ENCODE results near the gene GUCY1A2. TPM values are rescaled to one million over a fixed set of nuclear protein-coding genes. Genes with fewer than 3 reads are reported as not detected.

GUCY1A2 gene
- total and polyA plus RNA-seq, 2 donors (not counting 1 experiment from before 2014, with no cell fraction given) = not detected

GRCh38 chr11:106624377-106624776, 393.9 kb downstream of the GUCY1A2 start:
- H2AFZ ChIP-seq (ENCODE audit: insufficient read depth, low read depth, low read length, poor library complexity, severe bottlenecking) = no peak overlapping the region
- H3K9me3 Mint-ChIP-seq (ENCODE audit: insufficient read depth) = peaks cover 4% of the 10 kb centered on the region
- H4K20me1 ChIP-seq (ENCODE audit: control insufficient read depth, insufficient read depth, low read length, poor library complexity, severe bottlenecking) = no peaks in the 10 kb centered on the region
- H3K27ac Mint-ChIP-seq = no peak overlapping the region
- H3K4me3 ChIP-seq (ENCODE audit: control extremely low read depth in 1 of 5, extremely low read depth in 1 of 5, insufficient read depth in 1 of 5, low read depth in 2 of 5, low read length in 4 of 5) = no peak overlapping the region
- DNase-seq (no peak), ATAC-seq (ENCODE audit: low read depth) (no peak)
- no peaks in the 10 kb centered on the region for H3K79me2 ChIP-seq (ENCODE audit: control insufficient read depth, insufficient read depth, low read length)
- H3K27me3 ChIP-seq (replicated peaks in 1 of 4; ENCODE audit: control extremely low read depth in 1 of 4, control insufficient read depth in 3 of 4, insufficient read depth in 4 of 4, low read length in 3 of 4) = no peaks in the 10 kb centered on the region
- no CpG with 5 or more reads among the region's 3 CpGs for WGBS (ENCODE audit: insufficient coverage)
- no peaks in the 10 kb centered on the region for H3K9me3 ChIP-seq (ENCODE audit: control extremely low read depth in 1 of 3, control insufficient read depth in 2 of 3, insufficient read depth in 1 of 3, low read length in 2 of 3)
- ChIA-PET CTCF (no interaction called here), POLR2A (no interaction called here)
- no peak overlapping the region for H3K4me2 ChIP-seq (replicated peaks; ENCODE audit: low read depth, low read length, poor library complexity, severe bottlenecking)
- no peak overlapping the region for H3K9ac ChIP-seq (ENCODE audit: low read length)
- H3K27me3 Mint-ChIP-seq = no peaks in the 10 kb centered on the region
- H3K27ac ChIP-seq (ENCODE audit: low read length in 2 of 2) = no peak overlapping the region
- no peaks in the 10 kb centered on the region for H3K4me1 ChIP-seq (ENCODE audit: control insufficient read depth in 2 of 2, insufficient read depth in 2 of 2, low read length in 2 of 2)
- TF ChIP-seq CTCF (IDR thresholded peaks at IDR 0.05) = no peak
- no peak for TF ChIP-seq EZH2 (IDR thresholded peaks at IDR 0.05; ENCODE audit: borderline replicate concordance, insufficient read depth, low read depth, low read length, poor library complexity, severe bottlenecking)
- no peaks in the 10 kb centered on the region for H3K4me1 Mint-ChIP-seq
- H3K36me3 ChIP-seq (replicated peaks in 1 of 2; ENCODE audit: control extremely low read depth in 1 of 2, control insufficient read depth in 1 of 2, extremely low read depth in 1 of 2, insufficient read depth in 2 of 2, low read length in 1 of 2) = no peaks in the 10 kb centered on the region
- no peak overlapping the region for H3K4me3 Mint-ChIP-seq
- intact Hi-C loops (cut with micrococcal nuclease) = no loop called here

All from B cell (primary cell).